SK-N-SH (cell line): Measurements from ENCODE around the gene CNBP. TPM values are rescaled to one million over a fixed set of nuclear protein-coding genes. Genes with fewer than 3 reads are reported as not detected.

ENCODE experiments used
- CTCF ChIA-PET: fragments of 300-600, 350-600 bp; formaldehyde crosslinking; extraction: SDS; loops from one replicate; lab custom pipeline; 2021; lab: Yijun Ruan, JAX
- POLR2A ChIA-PET: fragments of 350-600 bp; sonication (Branson Sonifier 250); formaldehyde crosslinking; extraction: SDS; loops from one replicate; lab custom pipeline; 2020; ENCODE audit warnings: antibody characterized with exemption, inconsistent platforms; lab: Yijun Ruan, JAX
- DNase-seq: peaks from one replicate; pipeline ENCODE4 v3.0.0; 2012
- H2AFZ ChIP-seq: fragments of 200-600 bp; sonication (generic); 2 replicates; pipeline ENCODE4 v1.8.1; 2016; ENCODE audit warnings: antibody characterized with exemption, mild to moderate bottlenecking, low read depth
- H3F3A ChIP-seq: fragments of 200-600 bp; sonication (generic); replicated peaks from 2 replicates; pipeline ENCODE3; 2016; ENCODE audit warnings: antibody characterized with exemption, mild to moderate bottlenecking; ENCODE audit not compliant: insufficient read depth
- H3K27ac ChIP-seq, 2 experiments: fragments of 200-500 bp in 1 of 2; fragments of 200-600 bp in 1 of 2; sonication (Bioruptor generic) in 1 of 2; sonication (generic), shearing (Covaris generic) in 1 of 2; 2 replicates each; pipeline versions ENCODE4 v1.5.1 to v1.6.1; 2014 to 2016; ENCODE audit warnings: low read depth in 2 of 2, inconsistent platforms in 1 of 2, low read length in 1 of 2, mild to moderate bottlenecking in 1 of 2, mixed read lengths in 1 of 2
- H3K27me3 ChIP-seq: fragments of 200-600 bp; sonication (generic), shearing (Covaris generic); 2 replicates; pipeline ENCODE4 v1.6.1; 2016; ENCODE audit warnings: mixed run types; ENCODE audit not compliant: insufficient read depth
- H3K36me3 ChIP-seq, 2 experiments: fragments of 200-500 bp in 1 of 2; fragments of 200-600 bp in 1 of 2; sonication (Bioruptor generic) in 1 of 2; sonication (generic) in 1 of 2; replicated peaks in 1 of 2; 2 replicates each; pipeline versions ENCODE3 to v1.5.1; 2014 to 2016; ENCODE audit warnings: low read length in 1 of 2, mild to moderate bottlenecking in 1 of 2; ENCODE audit not compliant: insufficient read depth in 2 of 2, control insufficient read depth in 1 of 2
- H3K4me1 ChIP-seq, 2 experiments: fragments of 200-500 bp in 1 of 2; fragments of 200-600 bp in 1 of 2; sonication (Bioruptor generic) in 1 of 2; sonication (generic), shearing (Covaris generic) in 1 of 2; 2 replicates each; pipeline versions ENCODE4 v1.5.1 to v1.6.1; 2014 to 2016; ENCODE audit warnings: low read depth in 1 of 2, low read length in 1 of 2, mixed run types in 1 of 2; ENCODE audit not compliant: insufficient read depth in 2 of 2, control insufficient read depth in 1 of 2
- H3K4me2 ChIP-seq: fragments of 200-600 bp; sonication (generic), shearing (Covaris generic); 2 replicates; pipeline ENCODE4 v1.6.1; 2017; ENCODE audit warnings: mixed run types
- H3K4me3 ChIP-seq, 2 experiments: fragments of 200-500 bp in 1 of 2; fragments of 200-600 bp in 1 of 2; sonication (Bioruptor generic) in 1 of 2; sonication (generic), shearing (Covaris generic) in 1 of 2; 2 replicates each; pipeline versions ENCODE4 v1.5.1 to v1.8.1; 2014 to 2016; ENCODE audit warnings: low read depth in 2 of 2, inconsistent platforms in 1 of 2, low read length in 1 of 2, mild to moderate bottlenecking in 1 of 2, mixed read lengths in 1 of 2, moderate library complexity in 1 of 2
- H3K79me2 ChIP-seq: fragments of 200-600 bp; sonication (generic); 2 replicates; pipeline ENCODE4 v1.8.1; 2017; ENCODE audit warnings: mild to moderate bottlenecking; ENCODE audit not compliant: insufficient read depth
- H3K9ac ChIP-seq: fragments of 200-600 bp; sonication (generic); 2 replicates; pipeline ENCODE4 v1.6.1; 2017; ENCODE audit warnings: mixed run types
- H3K9me2 ChIP-seq: fragments of 200-600 bp; sonication (generic); 2 replicates; pipeline ENCODE4 v1.6.1; 2017; ENCODE audit warnings: mixed run types
- H3K9me3 ChIP-seq: fragments of 200-600 bp; sonication (generic); 2 replicates; pipeline ENCODE4 v1.6.1; 2017; ENCODE audit warnings: mixed run types, mild to moderate bottlenecking, moderate library complexity
- H4K20me1 ChIP-seq: fragments of 200-600 bp; sonication (generic); 2 replicates; pipeline ENCODE4 v1.6.1; 2017; ENCODE audit warnings: mild to moderate bottlenecking, mixed run types; ENCODE audit not compliant: insufficient read depth
- ELF1 ChIP-seq: IDR thresholded peaks from 2 replicates; pipeline ENCODE4 v1.4.0; 2012
- FOXJ3 ChIP-seq: sonication (generic); formaldehyde crosslinking; IDR thresholded peaks from 2 replicates; pipeline ENCODE4 v1.5.1; 2020; ENCODE audit warnings: mild to moderate bottlenecking, missing genetic modification reagents
- POLR2AphosphoS5 ChIP-seq: IDR thresholded peaks from 2 replicates; pipeline ENCODE4 v1.6.1; 2012; ENCODE audit warnings: low read depth, low read length
- RCOR1 ChIP-seq: fragments of 150-350 bp; IDR thresholded peaks from 2 replicates; pipeline ENCODE4 v1.6.1; 2017; ENCODE audit warnings: antibody characterized with exemption, low read length
- RXRA ChIP-seq: IDR thresholded peaks from 2 replicates; pipeline ENCODE4 v1.4.0; 2012; ENCODE audit warnings: low read depth, mild to moderate bottlenecking, borderline replicate concordance
- TCF12 ChIP-seq: IDR thresholded peaks from 2 replicates; pipeline ENCODE4 v1.4.0; 2012
- YY1 ChIP-seq: IDR thresholded peaks from 2 replicates; pipeline ENCODE4 v1.4.0; 2012; ENCODE audit warnings: low read depth, mild to moderate bottlenecking
- WGBS: methylation state at CpG from one replicate; pipeline ENCODE4 v1.1.6; 2017; ENCODE audit warnings: low lambda C conversion rate; 5-methylcytosine and 5-hydroxymethylcytosine counted together
- polyA plus RNA-seq, 3 experiments: library from polyadenylated mRNA; depleted of rRNA; stranded (reverse); fragments of >200 nt; gene quantifications; 2 replicates each; pipeline ENCODE4 v1.2.3, GENCODE V29; 2012
- TF ChIP-seq, protein P1 (sequence below): IDR thresholded peaks from 2 replicates; pipeline ENCODE4 v1.6.1; 2012; ENCODE audit warnings: mild to moderate bottlenecking, low read depth, low read length, moderate library complexity
- TF ChIP-seq, protein P2 (sequence below): IDR thresholded peaks from 2 replicates; pipeline ENCODE4 v1.4.0; 2012; ENCODE audit warnings: low read depth
- TF ChIP-seq, protein P3 (sequence below): fragments of 150-350 bp; IDR thresholded peaks from 2 replicates; pipeline ENCODE4 v1.6.1; 2016; ENCODE audit warnings: mild to moderate bottlenecking, low read depth, low read length
- TF ChIP-seq, protein P4 (sequence below): fragments of 150-350 bp; IDR thresholded peaks from 2 replicates; pipeline ENCODE4 v1.6.1; 2017; ENCODE audit warnings: antibody characterized with exemption, low read length, low read depth, borderline replicate concordance
- TF ChIP-seq, protein P5 (sequence below): IDR thresholded peaks from 2 replicates; pipeline ENCODE4 v1.4.0; 2012; ENCODE audit warnings: low read depth, borderline replicate concordance

CNBP gene
- polyA plus RNA-seq, 1 of the 3 experiments (the other 2 are of a cell fraction): 240 TPM

DNA sequence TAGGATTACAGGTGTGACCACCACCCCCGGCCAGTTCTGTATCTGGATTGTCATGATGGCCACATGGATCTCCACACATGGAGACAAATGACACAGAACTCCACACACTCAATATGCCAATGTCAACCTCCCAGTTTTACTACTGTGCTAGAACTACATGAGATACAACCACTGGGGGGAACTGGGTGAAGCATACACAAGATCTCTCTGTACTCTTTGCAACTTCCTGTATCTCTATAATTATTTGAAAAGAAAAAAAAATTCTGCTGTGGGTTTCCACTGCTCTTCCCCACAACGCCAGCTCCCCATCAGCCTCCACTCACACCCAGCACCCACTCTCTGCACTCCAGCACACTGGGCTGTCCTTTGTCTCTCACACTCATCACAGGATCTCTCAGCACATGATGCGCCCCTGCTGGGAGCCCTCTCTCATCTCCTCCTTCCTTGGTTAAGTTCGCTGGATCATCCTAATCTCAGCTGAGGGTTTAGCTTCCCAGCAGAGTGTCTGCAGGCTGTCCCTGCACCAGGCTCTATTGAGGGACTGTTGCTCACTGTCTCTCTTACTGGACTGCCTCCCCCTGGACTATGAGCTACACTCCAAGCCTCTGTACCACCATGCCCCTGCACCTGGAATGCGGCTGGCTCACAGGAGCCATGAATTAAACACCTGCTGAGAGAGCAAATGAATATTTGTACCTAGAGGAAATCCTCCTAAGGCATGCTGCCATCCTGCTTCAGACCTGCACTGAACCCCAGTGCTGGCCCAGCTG, 51.4 kb downstream of the CNBP start:
- H3K9ac ChIP-seq: no peak overlapping the region
- no peak overlapping the region for H3K4me3 ChIP-seq
- no peaks in the 10 kb centered on the region for H3K4me1 ChIP-seq
- no peak overlapping the region for H3K27ac ChIP-seq
- no peaks in the 10 kb centered on the region for H4K20me1 ChIP-seq
- CTCF ChIA-PET: interaction anchor here (0.6 to 1.3 kb wide), 4 partner anchors 9 to 162 kb away, joined by 3 to 4 read pairs (median 3); no protein-coding TSS in a partner anchor
- H3K9me2 ChIP-seq: no peaks in the 10 kb centered on the region
- H3K9me3 ChIP-seq: no peaks in the 10 kb centered on the region
- H3K79me2 ChIP-seq: no peaks in the 10 kb centered on the region
- no peak for DNase-seq
- TF ChIP-seq, protein P1, sequence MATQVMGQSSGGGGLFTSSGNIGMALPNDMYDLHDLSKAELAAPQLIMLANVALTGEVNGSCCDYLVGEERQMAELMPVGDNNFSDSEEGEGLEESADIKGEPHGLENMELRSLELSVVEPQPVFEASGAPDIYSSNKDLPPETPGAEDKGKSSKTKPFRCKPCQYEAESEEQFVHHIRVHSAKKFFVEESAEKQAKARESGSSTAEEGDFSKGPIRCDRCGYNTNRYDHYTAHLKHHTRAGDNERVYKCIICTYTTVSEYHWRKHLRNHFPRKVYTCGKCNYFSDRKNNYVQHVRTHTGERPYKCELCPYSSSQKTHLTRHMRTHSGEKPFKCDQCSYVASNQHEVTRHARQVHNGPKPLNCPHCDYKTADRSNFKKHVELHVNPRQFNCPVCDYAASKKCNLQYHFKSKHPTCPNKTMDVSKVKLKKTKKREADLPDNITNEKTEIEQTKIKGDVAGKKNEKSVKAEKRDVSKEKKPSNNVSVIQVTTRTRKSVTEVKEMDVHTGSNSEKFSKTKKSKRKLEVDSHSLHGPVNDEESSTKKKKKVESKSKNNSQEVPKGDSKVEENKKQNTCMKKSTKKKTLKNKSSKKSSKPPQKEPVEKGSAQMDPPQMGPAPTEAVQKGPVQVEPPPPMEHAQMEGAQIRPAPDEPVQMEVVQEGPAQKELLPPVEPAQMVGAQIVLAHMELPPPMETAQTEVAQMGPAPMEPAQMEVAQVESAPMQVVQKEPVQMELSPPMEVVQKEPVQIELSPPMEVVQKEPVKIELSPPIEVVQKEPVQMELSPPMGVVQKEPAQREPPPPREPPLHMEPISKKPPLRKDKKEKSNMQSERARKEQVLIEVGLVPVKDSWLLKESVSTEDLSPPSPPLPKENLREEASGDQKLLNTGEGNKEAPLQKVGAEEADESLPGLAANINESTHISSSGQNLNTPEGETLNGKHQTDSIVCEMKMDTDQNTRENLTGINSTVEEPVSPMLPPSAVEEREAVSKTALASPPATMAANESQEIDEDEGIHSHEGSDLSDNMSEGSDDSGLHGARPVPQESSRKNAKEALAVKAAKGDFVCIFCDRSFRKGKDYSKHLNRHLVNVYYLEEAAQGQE: no peak
- TF ChIP-seq TCF12: no peak
- TF ChIP-seq, protein P2, sequence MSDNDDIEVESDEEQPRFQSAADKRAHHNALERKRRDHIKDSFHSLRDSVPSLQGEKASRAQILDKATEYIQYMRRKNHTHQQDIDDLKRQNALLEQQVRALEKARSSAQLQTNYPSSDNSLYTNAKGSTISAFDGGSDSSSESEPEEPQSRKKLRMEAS: no peak
- H2AFZ ChIP-seq: no peak overlapping the region
- H3K36me3 ChIP-seq: peaks cover 33 to 51% of the 10 kb centered on the region in 2 experiments
- no peaks in the 10 kb centered on the region for H3F3A ChIP-seq
- H3K4me2 ChIP-seq: no peak overlapping the region
- WGBS: 96% methylated on average over 5 of the region's 5 CpGs
- POLR2A ChIA-PET: no interaction called here
- no peaks in the 10 kb centered on the region for H3K27me3 ChIP-seq

DNA sequence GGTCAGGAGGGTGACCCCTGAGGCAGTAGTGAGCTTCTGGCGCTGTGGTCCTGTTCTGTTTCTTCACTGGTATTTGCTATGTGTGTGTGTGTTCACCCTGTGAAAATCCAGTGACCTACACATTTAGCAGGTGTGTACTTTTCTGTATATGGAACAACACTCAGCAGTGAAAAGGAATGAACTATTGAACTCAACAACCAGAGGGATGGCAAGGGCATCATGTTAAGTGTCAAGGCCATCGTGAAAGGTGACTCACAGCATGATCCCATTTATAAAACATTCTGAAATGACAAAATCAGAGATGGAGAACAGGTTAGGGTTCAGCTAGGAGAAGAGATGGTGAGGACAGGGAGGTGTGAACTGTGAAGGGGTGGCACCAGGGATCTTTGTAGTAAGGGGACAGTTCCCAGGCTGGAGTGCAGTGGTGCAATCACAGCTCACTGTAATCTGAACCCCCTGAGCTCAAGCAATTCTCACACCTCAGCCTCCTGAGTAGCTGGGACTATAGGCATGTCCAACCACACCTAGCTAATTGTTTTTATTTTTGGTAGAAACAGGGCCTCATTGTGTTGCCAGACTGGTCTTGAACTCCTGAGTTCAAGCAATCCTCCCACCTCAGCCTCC, 52.1 kb downstream of the CNBP start:
- Histone ChIP-seq H3K9ac (no peak overlapping the region), H3K27ac (no peak overlapping the region), H3K27me3 (no peaks in the 10 kb centered on the region), H3K9me3 (no peaks in the 10 kb centered on the region), H3K79me2 (no peaks in the 10 kb centered on the region), H3K9me2 (no peaks in the 10 kb centered on the region), H4K20me1 (no peaks in the 10 kb centered on the region), H3F3A (no peaks in the 10 kb centered on the region), H2AFZ (no peak overlapping the region), H3K36me3 (peaks cover 29 to 51% of the 10 kb centered on the region in 2 experiments), H3K4me2 (no peak overlapping the region), H3K4me3 (no peak overlapping the region), H3K4me1 (no peaks in the 10 kb centered on the region)
- ChIA-PET POLR2A (no interaction called here), CTCF (interaction anchor here (1.3 kb wide), 1 partner anchor 9 kb away, joined by 3 read pairs; no protein-coding TSS in a partner anchor)
- 75% methylated on average over 2 of the region's 2 CpGs for WGBS
- DNase-seq: no peak
- TF ChIP-seq, protein P3, sequence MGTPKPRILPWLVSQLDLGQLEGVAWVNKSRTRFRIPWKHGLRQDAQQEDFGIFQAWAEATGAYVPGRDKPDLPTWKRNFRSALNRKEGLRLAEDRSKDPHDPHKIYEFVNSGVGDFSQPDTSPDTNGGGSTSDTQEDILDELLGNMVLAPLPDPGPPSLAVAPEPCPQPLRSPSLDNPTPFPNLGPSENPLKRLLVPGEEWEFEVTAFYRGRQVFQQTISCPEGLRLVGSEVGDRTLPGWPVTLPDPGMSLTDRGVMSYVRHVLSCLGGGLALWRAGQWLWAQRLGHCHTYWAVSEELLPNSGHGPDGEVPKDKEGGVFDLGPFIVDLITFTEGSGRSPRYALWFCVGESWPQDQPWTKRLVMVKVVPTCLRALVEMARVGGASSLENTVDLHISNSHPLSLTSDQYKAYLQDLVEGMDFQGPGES: no peak
- TF ChIP-seq POLR2AphosphoS5 (no peak), FOXJ3 (CRISPR knock-in tag) (no peak), ELF1 (no peak), RXRA (no peak), RCOR1 (no peak), YY1 (no peak)
- TF ChIP-seq, protein P1: no peak
- TF ChIP-seq, protein P4, sequence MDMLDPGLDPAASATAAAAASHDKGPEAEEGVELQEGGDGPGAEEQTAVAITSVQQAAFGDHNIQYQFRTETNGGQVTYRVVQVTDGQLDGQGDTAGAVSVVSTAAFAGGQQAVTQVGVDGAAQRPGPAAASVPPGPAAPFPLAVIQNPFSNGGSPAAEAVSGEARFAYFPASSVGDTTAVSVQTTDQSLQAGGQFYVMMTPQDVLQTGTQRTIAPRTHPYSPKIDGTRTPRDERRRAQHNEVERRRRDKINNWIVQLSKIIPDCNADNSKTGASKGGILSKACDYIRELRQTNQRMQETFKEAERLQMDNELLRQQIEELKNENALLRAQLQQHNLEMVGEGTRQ: no peak
- TF ChIP-seq, protein P5, sequence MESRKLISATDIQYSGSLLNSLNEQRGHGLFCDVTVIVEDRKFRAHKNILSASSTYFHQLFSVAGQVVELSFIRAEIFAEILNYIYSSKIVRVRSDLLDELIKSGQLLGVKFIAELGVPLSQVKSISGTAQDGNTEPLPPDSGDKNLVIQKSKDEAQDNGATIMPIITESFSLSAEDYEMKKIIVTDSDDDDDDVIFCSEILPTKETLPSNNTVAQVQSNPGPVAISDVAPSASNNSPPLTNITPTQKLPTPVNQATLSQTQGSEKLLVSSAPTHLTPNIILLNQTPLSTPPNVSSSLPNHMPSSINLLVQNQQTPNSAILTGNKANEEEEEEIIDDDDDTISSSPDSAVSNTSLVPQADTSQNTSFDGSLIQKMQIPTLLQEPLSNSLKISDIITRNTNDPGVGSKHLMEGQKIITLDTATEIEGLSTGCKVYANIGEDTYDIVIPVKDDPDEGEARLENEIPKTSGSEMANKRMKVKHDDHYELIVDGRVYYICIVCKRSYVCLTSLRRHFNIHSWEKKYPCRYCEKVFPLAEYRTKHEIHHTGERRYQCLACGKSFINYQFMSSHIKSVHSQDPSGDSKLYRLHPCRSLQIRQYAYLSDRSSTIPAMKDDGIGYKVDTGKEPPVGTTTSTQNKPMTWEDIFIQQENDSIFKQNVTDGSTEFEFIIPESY: no peak
